CD4-positive, CD25-positive, alpha-beta regulatory T cell (primary cell): ENCODE data around the gene TRA2A. TPM values are rescaled to one million over a fixed set of nuclear protein-coding genes. Genes with fewer than 3 reads are reported as not detected.
"Not testable (repeated sequence)": the region's sequence is repeated elsewhere in the genome, so short reads cannot be mapped to it uniquely, and the experiment has no call there.

Experiments
- ATAC-seq, 2 donors: fragments of 150-1000 bp; cut with Tn5 transposase; one replicate each; pipeline ENCODE4 v1.10.0; 2021; ENCODE audit warnings: low read depth in 2 of 2, moderate number of reproducible peaks in 2 of 2, moderate library complexity in 1 of 2
- DNase-seq, 3 donors: peaks; one replicate each; pipeline versions ENCODE4 v3.0.0 to v3.0.0-alpha.2; 2012 to 2022; ENCODE audit warnings: mixed read lengths in 1 of 3
- H3K27ac ChIP-seq: one replicate; pipeline ENCODE4 v1.7.0; 2013; ENCODE audit warnings: mild to moderate bottlenecking, low read length; ENCODE audit not compliant: insufficient read depth, poor library complexity, severe bottlenecking
- H3K27me3 ChIP-seq: one replicate; pipeline ENCODE4 v1.7.0; 2013; ENCODE audit warnings: low read length; ENCODE audit not compliant: control insufficient read depth, insufficient read depth
- H3K36me3 ChIP-seq: one replicate; pipeline ENCODE4 v1.7.0; 2013; ENCODE audit warnings: mild to moderate bottlenecking, low read length, moderate library complexity; ENCODE audit not compliant: control insufficient read depth, insufficient read depth
- H3K4me1 ChIP-seq: 2 replicates; pipeline ENCODE4 v1.7.0; 2013; ENCODE audit warnings: mild to moderate bottlenecking, low read length; ENCODE audit not compliant: insufficient read depth, control insufficient read depth, poor library complexity, severe bottlenecking
- H3K4me3 ChIP-seq: one replicate; pipeline ENCODE4 v1.7.0; 2013; ENCODE audit warnings: low read depth, mild to moderate bottlenecking, low read length, moderate library complexity
- H3K9me3 ChIP-seq, 2 experiments: 1 replicate in 1 of 2; 2 replicates in 1 of 2; pipeline ENCODE4 v1.7.0; 2013; ENCODE audit warnings: low read length in 2 of 2, mild to moderate bottlenecking in 1 of 2, moderate library complexity in 1 of 2; ENCODE audit not compliant: control insufficient read depth in 2 of 2
- H3K27ac Mint-ChIP-seq, 3 donors: one replicate each; pipeline ENCODE4 v1.8.0; 2020 to 2022; ENCODE audit warnings: mild to moderate bottlenecking in 3 of 3, mixed read lengths in 3 of 3, moderate library complexity in 2 of 3
- H3K27me3 Mint-ChIP-seq: one replicate; pipeline ENCODE4 v1.8.0; 2022; ENCODE audit warnings: mild to moderate bottlenecking, mixed read lengths
- H3K36me3 Mint-ChIP-seq: one replicate; pipeline ENCODE4 v1.8.0; 2020; ENCODE audit warnings: mixed read lengths
- H3K4me1 Mint-ChIP-seq, 4 donors: one replicate each; pipeline ENCODE4 v1.8.0; 2020 to 2022; ENCODE audit warnings: mixed read lengths in 4 of 4, mild to moderate bottlenecking in 1 of 4
- H3K4me3 Mint-ChIP-seq, 4 donors: one replicate each; pipeline ENCODE4 v1.8.0; 2020 to 2022; ENCODE audit warnings: mild to moderate bottlenecking in 4 of 4, mixed read lengths in 4 of 4, moderate library complexity in 3 of 4
- H3K9me3 Mint-ChIP-seq, 7 donors: one replicate each; pipeline ENCODE4 v1.8.0; 2020 to 2022; ENCODE audit warnings: mixed read lengths in 7 of 7, mild to moderate bottlenecking in 3 of 7, moderate library complexity in 2 of 7
- polyA plus RNA-seq, 4 donors: library from polyadenylated mRNA; unstranded; fragments of 300-500 nt; fragmentation: Illumina TruSeq; gene quantifications; one replicate each; pipeline ENCODE4 v1.2.3, GENCODE V29; 2021
- total RNA-seq: library from RNA; stranded (reverse); gene quantifications from one replicate; pipeline ENCODE4 v1.2.3, GENCODE V29; 2022

The TRA2A gene
- total and polyA plus RNA-seq, 5 donors from 2014 or later, result 32.6 to 292 (median 57.5) TPM

- peak overlapping the region in 2 of 3 donors; percentile 69 to 99 for H3K27ac Mint-ChIP-seq
These were observed 2.4 kb downstream of the TRA2A start for GRCh38 chr7:23529262-23529859.

GRCh38 chr7:23525611-23526010 lies 6.2 kb downstream of the TRA2A start:
- H3K27ac ChIP-seq, result peak overlapping the region; percentile 39
- Mint-ChIP-seq H3K4me3 (peak overlapping the region; percentile 37 to 74 (median 56)), H3K36me3 (peaks cover 22% of the 10 kb centered on the region), H3K27ac (peak overlapping the region in 2 of 3 donors; percentile 5 to 59), H3K4me1 (peaks cover 62 to 99% (median 79%) of the 10 kb centered on the region in 4 donors)
- not testable (repeated sequence) for ATAC-seq, H3K27me3 Mint-ChIP-seq, H3K9me3 Mint-ChIP-seq, DNase-seq, H3K27me3 ChIP-seq, H3K9me3 ChIP-seq
- peaks cover 76% of the 10 kb centered on the region for H3K4me1 ChIP-seq
- peaks cover 18% of the 10 kb centered on the region for H3K36me3 ChIP-seq
- peak overlapping the region; percentile 61 for H3K4me3 ChIP-seq

More at GRCh38 chr7:23529262-23529859, 2.4 kb downstream of the TRA2A start:
- H3K9me3 ChIP-seq, result no peaks in the 10 kb centered on the region
- H3K36me3 ChIP-seq, result peaks cover 2% of the 10 kb centered on the region
- DNase-seq (no peak), ATAC-seq (no peak)
- H3K9me3 Mint-ChIP-seq, result peaks cover 0 to 2% (median 0%) of the 10 kb centered on the region in 7 donors
- H3K4me3 ChIP-seq, result peak overlapping the region; percentile 100
- peak overlapping the region; percentile 96 for H3K27ac ChIP-seq
- H3K36me3 Mint-ChIP-seq, result peaks cover 11% of the 10 kb centered on the region
- peaks cover 44 to 74% (median 62%) of the 10 kb centered on the region in 4 donors for H3K4me1 Mint-ChIP-seq
- peaks cover 59% of the 10 kb centered on the region for H3K4me1 ChIP-seq
- H3K27me3 ChIP-seq, result no peaks in the 10 kb centered on the region
- H3K4me3 Mint-ChIP-seq, result peak overlapping the region; percentile 98 to 99 (median 99)
- H3K27me3 Mint-ChIP-seq, result peaks cover 5% of the 10 kb centered on the region

GRCh38 chr7:23524473-23524872 lies 7.3 kb downstream of the TRA2A start:
- Mint-ChIP-seq H3K27me3 (no peaks in the 10 kb centered on the region), H3K4me1 (peaks cover 54 to 87% (median 69%) of the 10 kb centered on the region in 4 donors), H3K9me3 (no peaks in the 10 kb centered on the region), H3K36me3 (peaks cover 17% of the 10 kb centered on the region), H3K27ac (peak overlapping the region; percentile 32 to 62 (median 59)), H3K4me3 (peak overlapping the region; percentile 24 to 77 (median 67))
- peak in 1 of 3 donors; percentile 16 for DNase-seq
- ATAC-seq, result no peak
- no peaks in the 10 kb centered on the region for H3K9me3 ChIP-seq
- peak overlapping the region; percentile 61 for H3K4me3 ChIP-seq
- H3K4me1 ChIP-seq, result peaks cover 65% of the 10 kb centered on the region
- no peaks in the 10 kb centered on the region for H3K27me3 ChIP-seq
- H3K27ac ChIP-seq, result peak overlapping the region; percentile 20
- H3K36me3 ChIP-seq, result peaks cover 27% of the 10 kb centered on the region

- Histone ChIP-seq H3K4me3 (peak overlapping the region; percentile 38), H3K27ac (no peak overlapping the region), H3K9me3 (no peaks in the 10 kb centered on the region), H3K27me3 (no peaks in the 10 kb centered on the region), H3K36me3 (peaks cover 36% of the 10 kb centered on the region), H3K4me1 (peaks cover 56% of the 10 kb centered on the region)
- no peaks in the 10 kb centered on the region for H3K27me3 Mint-ChIP-seq
- no peak for ATAC-seq
- no peaks in the 10 kb centered on the region for H3K9me3 Mint-ChIP-seq
- DNase-seq, result no peak
- H3K27ac Mint-ChIP-seq, result peak overlapping the region in 2 of 3 donors; percentile 14 to 76
- peaks cover 49 to 84% (median 65%) of the 10 kb centered on the region in 4 donors for H3K4me1 Mint-ChIP-seq
- H3K36me3 Mint-ChIP-seq, result peaks cover 26% of the 10 kb centered on the region
- H3K4me3 Mint-ChIP-seq, result peak overlapping the region; percentile 19 to 55 (median 24)
These were observed 8.2 kb downstream of the TRA2A start for GRCh38 chr7:23523486-23524075.

GRCh38 chr7:23520582-23520981 lies 11.2 kb downstream of the TRA2A start:
- Histone ChIP-seq H3K9me3 (no peaks in the 10 kb centered on the region), H3K27me3 (no peaks in the 10 kb centered on the region), H3K4me1 (peaks cover 30% of the 10 kb centered on the region), H3K36me3 (peaks cover 59% of the 10 kb centered on the region), H3K27ac (no peak overlapping the region), H3K4me3 (no peak overlapping the region)
- Mint-ChIP-seq H3K27ac (no peak overlapping the region), H3K4me3 (peak overlapping the region in 1 of 4 donors; percentile 20), H3K4me1 (peaks cover 31 to 61% (median 44%) of the 10 kb centered on the region in 4 donors), H3K9me3 (peaks cover 0 to 2% (median 0%) of the 10 kb centered on the region in 7 donors), H3K27me3 (no peaks in the 10 kb centered on the region), H3K36me3 (peaks cover 43% of the 10 kb centered on the region)
- ATAC-seq, result no peak
- no peak for DNase-seq

- ATAC-seq, result no peak
- peak overlapping the region; percentile 51 for H3K27ac ChIP-seq
- Mint-ChIP-seq H3K9me3 (peaks cover 0 to 2% (median 0%) of the 10 kb centered on the region in 7 donors), H3K27ac (peak overlapping the region in 1 of 3 donors; percentile 79), H3K4me3 (peak overlapping the region in 1 of 4 donors; percentile 43), H3K27me3 (no peaks in the 10 kb centered on the region), H3K4me1 (peaks cover 0 to 30% (median 23%) of the 10 kb centered on the region in 4 donors), H3K36me3 (peaks cover 58% of the 10 kb centered on the region)
- peak in 1 of 3 donors; percentile 48 for DNase-seq
- H3K4me3 ChIP-seq, result no peak overlapping the region
- no peaks in the 10 kb centered on the region for H3K27me3 ChIP-seq
- H3K9me3 ChIP-seq, result no peaks in the 10 kb centered on the region
- peaks cover 4% of the 10 kb centered on the region for H3K4me1 ChIP-seq
- H3K36me3 ChIP-seq, result peaks cover 85% of the 10 kb centered on the region
These were observed 17.0 kb downstream of the TRA2A start for GRCh38 chr7:23514755-23515154.

- H3K36me3 ChIP-seq, result peaks cover 81% of the 10 kb centered on the region
- not testable (repeated sequence) for H3K27me3 ChIP-seq, H3K9me3 Mint-ChIP-seq, H3K27me3 Mint-ChIP-seq, ATAC-seq, H3K4me3 ChIP-seq, H3K4me1 ChIP-seq, H3K9me3 ChIP-seq, DNase-seq, H3K27ac ChIP-seq
- H3K4me1 Mint-ChIP-seq, result peaks cover 4 to 31% (median 24%) of the 10 kb centered on the region in 4 donors
- H3K4me3 Mint-ChIP-seq, result peak overlapping the region in 1 of 4 donors; percentile 38
- peaks cover 58% of the 10 kb centered on the region for H3K36me3 Mint-ChIP-seq
- peak overlapping the region in 2 of 3 donors; percentile 36 to 82 for H3K27ac Mint-ChIP-seq
These were observed 18.0 kb downstream of the TRA2A start for GRCh38 chr7:23513746-23514145.
